Muscle layer of duodenum (tissue), 2 donors: ENCODE results near the gene AFAP1.

Source experiments
- H3K27ac ChIP-seq: one replicate; pipeline ENCODE4 v1.7.0; 2013; ENCODE audit warnings: mild to moderate bottlenecking, low read length
- H3K27me3 ChIP-seq: one replicate; pipeline ENCODE4 v1.7.0; 2013; ENCODE audit warnings: low read depth, mild to moderate bottlenecking, control low read depth, low read length
- H3K36me3 ChIP-seq, 2 donors: one replicate each; pipeline ENCODE4 v1.7.0; 2013; ENCODE audit warnings: low read length in 2 of 2, control low read depth in 1 of 2, mild to moderate bottlenecking in 1 of 2; ENCODE audit not compliant: insufficient read depth in 2 of 2, control insufficient read depth in 1 of 2
- H3K4me1 ChIP-seq, 2 donors: one replicate each; pipeline ENCODE4 v1.7.0; 2013; ENCODE audit warnings: low read length in 2 of 2, mild to moderate bottlenecking in 2 of 2, control low read depth in 1 of 2, moderate library complexity in 1 of 2; ENCODE audit not compliant: insufficient read depth in 2 of 2, control insufficient read depth in 1 of 2
- H3K4me3 ChIP-seq, 2 donors: one replicate each; pipeline ENCODE4 v1.7.0; 2013; ENCODE audit warnings: low read length in 2 of 2, low read depth in 1 of 2, mild to moderate bottlenecking in 1 of 2
- H3K9me3 ChIP-seq, 2 donors: one replicate each; pipeline ENCODE4 v1.7.0; 2013; ENCODE audit warnings: low read length in 2 of 2, control low read depth in 1 of 2, mild to moderate bottlenecking in 1 of 2; ENCODE audit not compliant: control insufficient read depth in 1 of 2
- donor health status: healthy.

Gene AFAP1

GRCh38 chr4:7753271-7753670 is 186.4 kb downstream of the AFAP1 start:
- H3K4me1 ChIP-seq = peaks cover 0 to 18% of the 10 kb centered on the region in 2 donors
- no peak overlapping the region for H3K27ac ChIP-seq
- peaks cover 0 to 2% of the 10 kb centered on the region in 2 donors for H3K36me3 ChIP-seq
- no peak overlapping the region for H3K4me3 ChIP-seq
- no peaks in the 10 kb centered on the region for H3K9me3 ChIP-seq
- no peaks in the 10 kb centered on the region for H3K27me3 ChIP-seq

- Histone ChIP-seq H3K4me3 (no peak overlapping the region), H3K36me3 (no peaks in the 10 kb centered on the region), H3K27ac (no peak overlapping the region), H3K4me1 (peaks cover 0 to 12% of the 10 kb centered on the region in 2 donors), H3K9me3 (no peaks in the 10 kb centered on the region), H3K27me3 (no peaks in the 10 kb centered on the region)
These were observed 187.0 kb downstream of the AFAP1 start for GRCh38 chr4:7752649-7753048.

- Histone ChIP-seq H3K36me3 (no peaks in the 10 kb centered on the region), H3K27me3 (no peaks in the 10 kb centered on the region), H3K27ac (no peak overlapping the region), H3K4me1 (peaks cover 0 to 8% of the 10 kb centered on the region in 2 donors), H3K9me3 (no peaks in the 10 kb centered on the region), H3K4me3 (no peak overlapping the region)
These were observed 188.7 kb downstream of the AFAP1 start for GRCh38 chr4:7750972-7751371.

- peaks cover 0 to 8% of the 10 kb centered on the region in 2 donors for H3K4me1 ChIP-seq
- H3K9me3 ChIP-seq = no peaks in the 10 kb centered on the region
- H3K4me3 ChIP-seq = no peak overlapping the region
- H3K27ac ChIP-seq = no peak overlapping the region
- H3K36me3 ChIP-seq = no peaks in the 10 kb centered on the region
- no peaks in the 10 kb centered on the region for H3K27me3 ChIP-seq
These were observed 189.1 kb downstream of the AFAP1 start for GRCh38 chr4:7750523-7750922.

- no peaks in the 10 kb centered on the region for H3K27me3 ChIP-seq
- no peaks in the 10 kb centered on the region for H3K36me3 ChIP-seq
- no peaks in the 10 kb centered on the region for H3K9me3 ChIP-seq
- no peak overlapping the region for H3K4me3 ChIP-seq
- H3K4me1 ChIP-seq = peaks cover 0 to 12% of the 10 kb centered on the region in 2 donors
- no peak overlapping the region for H3K27ac ChIP-seq
These were observed 192.1 kb downstream of the AFAP1 start for GRCh38 chr4:7747566-7747965.

GRCh38 chr4:7747062-7747385 is 192.6 kb downstream of the AFAP1 start:
- H3K27me3 ChIP-seq = no peaks in the 10 kb centered on the region
- no peak overlapping the region for H3K4me3 ChIP-seq
- peaks cover 0 to 12% of the 10 kb centered on the region in 2 donors for H3K4me1 ChIP-seq
- H3K36me3 ChIP-seq = no peaks in the 10 kb centered on the region
- H3K27ac ChIP-seq = no peak overlapping the region
- no peaks in the 10 kb centered on the region for H3K9me3 ChIP-seq

- Histone ChIP-seq H3K36me3 (no peaks in the 10 kb centered on the region), H3K4me3 (no peak overlapping the region), H3K4me1 (peaks cover 0 to 12% of the 10 kb centered on the region in 2 donors), H3K9me3 (no peaks in the 10 kb centered on the region), H3K27me3 (no peaks in the 10 kb centered on the region), H3K27ac (no peak overlapping the region)
These were observed 193.2 kb downstream of the AFAP1 start for GRCh38 chr4:7746351-7747061.

- no peaks in the 10 kb centered on the region for H3K36me3 ChIP-seq
- H3K4me1 ChIP-seq = peaks cover 0 to 7% of the 10 kb centered on the region in 2 donors
- no peaks in the 10 kb centered on the region for H3K9me3 ChIP-seq
- no peak overlapping the region for H3K27ac ChIP-seq
- no peaks in the 10 kb centered on the region for H3K27me3 ChIP-seq
- H3K4me3 ChIP-seq = no peak overlapping the region
These were observed 194.3 kb downstream of the AFAP1 start for GRCh38 chr4:7745301-7745885.

GRCh38 chr4:7744142-7744804 is 195.4 kb downstream of the AFAP1 start:
- H3K36me3 ChIP-seq = no peaks in the 10 kb centered on the region
- no peaks in the 10 kb centered on the region for H3K27me3 ChIP-seq
- no peaks in the 10 kb centered on the region for H3K9me3 ChIP-seq
- no peak overlapping the region for H3K27ac ChIP-seq
- no peak overlapping the region for H3K4me3 ChIP-seq
- peaks cover 0 to 3% of the 10 kb centered on the region in 2 donors for H3K4me1 ChIP-seq

- Histone ChIP-seq H3K36me3 (no peaks in the 10 kb centered on the region), H3K4me3 (no peak overlapping the region), H3K27me3 (no peaks in the 10 kb centered on the region), H3K9me3 (peaks cover 0 to under 1% of the 10 kb centered on the region in 2 donors), H3K4me1 (peaks cover 0 to 3% of the 10 kb centered on the region in 2 donors), H3K27ac (no peak overlapping the region)
These were observed 196.8 kb downstream of the AFAP1 start for GRCh38 chr4:7742807-7743280.

GRCh38 chr4:7741946-7742806 is 197.5 kb downstream of the AFAP1 start:
- no peak overlapping the region for H3K27ac ChIP-seq

More at GRCh38 chr4:7741946-7742806, 197.5 kb downstream of the AFAP1 start:
- Histone ChIP-seq H3K27me3 (no peaks in the 10 kb centered on the region), H3K9me3 (peaks cover 0 to 6% of the 10 kb centered on the region in 2 donors), H3K36me3 (no peaks in the 10 kb centered on the region), H3K4me1 (peaks cover 0 to 3% of the 10 kb centered on the region in 2 donors), H3K4me3 (no peak overlapping the region)
